ENCODE results near the gene MCF2L.
"Not testable (repeated sequence)": the region's sequence is repeated elsewhere in the genome, so short reads cannot be mapped to it uniquely, and the experiment has no call there.

The MCF2L gene

GRCh38 chr13:113096052-113096744, 127.2 kb downstream of the MCF2L start:
- DNase-seq (ENCODE audit: low read depth) = no peak

GRCh38 chr13:113096745-113097305, 127.8 kb downstream of the MCF2L start:
- no peak for DNase-seq (ENCODE audit: low read depth)

DNA sequence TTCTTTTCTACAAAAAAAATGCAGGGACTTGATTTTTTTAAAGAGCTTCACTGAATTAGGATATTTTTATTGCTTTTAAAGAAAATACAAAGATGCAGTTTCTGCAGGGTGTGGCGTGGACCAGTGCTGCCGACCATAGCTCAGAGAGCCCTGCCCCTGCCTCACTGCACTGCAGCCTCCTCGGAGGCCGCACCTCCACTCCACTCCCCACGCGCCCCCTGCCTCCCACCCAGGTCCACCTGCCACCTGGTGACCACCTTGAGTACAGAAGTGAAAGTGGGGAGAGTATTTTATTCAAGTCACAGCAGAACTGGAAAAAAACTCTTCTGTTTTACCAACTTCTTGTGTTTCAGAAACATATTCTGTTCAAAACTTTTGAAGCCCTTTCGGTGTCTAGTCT, 128.6 kb downstream of the MCF2L start:
- no peak for DNase-seq (ENCODE audit: low read depth)

GRCh38 chr13:113098162-113098732, 129.2 kb downstream of the MCF2L start:
- no peak for DNase-seq (ENCODE audit: low read depth)

GRCh38 chr13:113099142-113099541, 130.1 kb downstream of the MCF2L start:
- no peak for DNase-seq (ENCODE audit: low read depth)

GRCh38 chr13:113102302-113102701, 133.3 kb downstream of the MCF2L start:
- DNase-seq (ENCODE audit: low read depth) = not testable (repeated sequence)

DNA sequence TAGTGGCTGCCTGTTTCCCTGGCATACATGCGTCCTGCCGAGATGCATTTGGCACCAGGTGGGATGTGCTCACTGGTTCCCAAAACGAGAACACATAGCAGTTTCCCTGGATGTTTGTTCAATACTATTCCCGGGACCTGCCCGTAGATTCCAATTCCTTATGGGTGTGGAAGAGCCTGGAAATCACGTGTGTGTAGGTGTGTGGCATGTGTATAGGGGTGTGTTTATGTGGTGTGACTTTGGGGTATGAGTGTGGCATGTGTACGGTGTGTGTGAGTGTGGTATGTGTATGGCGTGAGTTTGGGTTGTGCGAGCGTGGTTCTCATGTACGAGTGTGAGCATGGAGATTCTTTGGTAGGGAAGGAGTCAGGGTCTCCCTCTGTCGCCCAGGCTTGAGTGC, 133.7 kb downstream of the MCF2L start:
- no peak for DNase-seq (ENCODE audit: low read depth)

- no peak for DNase-seq (ENCODE audit: low read depth)
Observed at GRCh38 chr13:113103646-113104045, 134.6 kb downstream of the MCF2L start.

DNA sequence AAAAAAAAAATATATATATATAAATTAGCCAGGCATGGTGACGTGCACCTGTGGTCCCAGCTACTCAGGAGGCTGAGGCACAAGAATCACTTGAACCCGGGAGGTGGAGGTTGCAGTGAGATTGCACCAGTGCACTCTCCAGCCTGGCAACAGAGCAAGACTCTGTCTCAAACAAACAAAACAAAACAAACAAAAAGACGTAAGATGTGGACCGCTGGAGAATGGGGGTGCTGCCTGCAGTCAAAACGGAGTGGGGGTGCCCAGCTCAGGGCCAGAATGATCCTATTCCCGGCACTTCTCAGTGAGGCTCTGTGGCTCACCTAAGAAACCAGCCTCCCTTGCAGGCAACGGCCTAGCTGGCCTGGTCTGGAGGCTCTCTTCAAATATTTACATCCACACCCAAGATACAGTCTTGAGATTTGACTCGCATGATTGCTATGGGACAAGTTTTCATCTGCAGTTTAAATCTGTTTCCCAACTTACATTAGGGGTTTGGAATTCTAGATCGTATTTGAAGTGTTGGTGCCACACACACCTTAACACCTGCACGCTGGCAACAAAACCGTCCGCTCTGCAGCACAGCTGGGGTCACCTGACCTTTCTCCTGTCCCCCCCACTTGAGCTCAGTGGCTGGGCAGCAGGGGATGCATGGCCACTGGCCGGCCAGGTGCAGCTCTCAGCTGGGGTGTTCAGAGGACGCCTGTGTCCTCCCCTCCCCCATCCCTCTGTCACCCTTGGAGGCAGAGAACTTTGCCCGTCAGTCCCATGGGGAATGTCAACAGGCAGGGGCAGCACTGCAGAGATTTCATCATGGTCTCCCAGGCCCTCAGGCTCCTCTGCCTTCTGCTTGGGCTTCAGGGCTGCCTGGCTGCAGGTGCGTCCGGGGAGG, 136.3 kb downstream of the MCF2L start, which contains the start of gene F7:
Gene F7, plus strand, starts transcription at position 760 of the 889 bp plus-strand sequence. Its CDS starts 51 bp downstream, at position 811.
- DNase-seq (ENCODE audit: low read depth) = no peak

GRCh38 chr13:113105921-113106452, 137.0 kb downstream of the MCF2L start:
- no peak for DNase-seq (ENCODE audit: low read depth)

DNA sequence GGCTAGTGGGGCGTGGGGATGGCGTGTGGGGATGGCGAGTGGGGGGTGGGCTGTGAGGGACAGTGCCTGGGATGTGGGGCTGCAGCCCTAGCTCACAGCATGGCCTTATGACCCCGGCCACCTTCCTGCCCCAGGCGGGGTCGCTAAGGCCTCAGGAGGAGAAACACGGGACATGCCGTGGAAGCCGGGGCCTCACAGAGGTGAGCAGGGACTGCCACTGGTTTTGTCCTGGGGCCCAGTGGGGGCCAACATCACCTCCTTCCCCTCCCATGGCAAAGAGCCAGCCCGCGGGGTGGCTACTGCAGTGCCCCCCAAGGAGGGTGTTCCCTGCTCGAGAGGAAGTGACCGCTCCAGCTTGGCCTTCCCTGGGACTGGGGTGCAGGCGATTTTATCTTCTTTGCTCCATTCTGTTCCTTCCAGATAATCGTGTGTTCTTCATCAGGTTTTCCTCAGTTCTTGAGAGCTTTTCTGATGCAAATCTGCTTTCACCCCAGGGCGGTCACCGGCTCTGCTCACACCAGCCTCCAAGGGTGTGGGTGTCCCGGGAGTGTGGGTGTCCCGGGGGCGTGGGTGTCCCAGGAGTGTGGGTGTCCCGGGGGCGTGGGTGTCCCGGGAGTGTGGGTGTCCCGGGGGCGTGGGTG, 137.8 kb downstream of the MCF2L start:
- no peak for DNase-seq (ENCODE audit: low read depth)

GRCh38 chr13:113108521-113108920, 139.5 kb downstream of the MCF2L start:
- not testable (repeated sequence) for DNase-seq (ENCODE audit: low read depth)

- no peak for DNase-seq (ENCODE audit: low read depth)
Observed at GRCh38 chr13:113109151-113110047, 140.4 kb downstream of the MCF2L start.

- no peak for DNase-seq (ENCODE audit: low read depth)
Observed at GRCh38 chr13:113110048-113110851, 141.2 kb downstream of the MCF2L start.

GRCh38 chr13:113110852-113111315, 141.9 kb downstream of the MCF2L start:
- DNase-seq (ENCODE audit: low read depth) = no peak

- DNase-seq (ENCODE audit: low read depth) = not testable (repeated sequence)
Observed at GRCh38 chr13:113111821-113112220, 142.8 kb downstream of the MCF2L start.

GRCh38 chr13:113112475-113112874, 143.5 kb downstream of the MCF2L start:
- DNase-seq (ENCODE audit: low read depth) = not testable (repeated sequence)

- no peak for DNase-seq (ENCODE audit: low read depth)
Observed at GRCh38 chr13:113112893-113113845, 144.2 kb downstream of the MCF2L start.

All from activated T-cell treated with anti-CD3 and anti-CD28 coated beads for 1 hour (primary cell).